Panc1 (cell line): ENCODE measurements around the gene ZNF724.

Experiments
- SIN3A ChIP-seq: IDR thresholded peaks from 2 replicates; pipeline ENCODE4 v1.6.1; 2012; ENCODE audit warnings: low read depth, mild to moderate bottlenecking, low read length, moderate library complexity, borderline replicate concordance; ENCODE audit not compliant: insufficient read depth
- TF ChIP-seq, protein P1 (sequence below): fragments of 450-650 bp; IDR thresholded peaks from 2 replicates; pipeline ENCODE4 v1.5.1; 2017; ENCODE audit warnings: mild to moderate bottlenecking

GRCh38 chr19:23281663-23282276, 31.6 kb upstream of the ZNF724 start:
- TF ChIP-seq SIN3A, result no peak
- TF ChIP-seq, protein P1, sequence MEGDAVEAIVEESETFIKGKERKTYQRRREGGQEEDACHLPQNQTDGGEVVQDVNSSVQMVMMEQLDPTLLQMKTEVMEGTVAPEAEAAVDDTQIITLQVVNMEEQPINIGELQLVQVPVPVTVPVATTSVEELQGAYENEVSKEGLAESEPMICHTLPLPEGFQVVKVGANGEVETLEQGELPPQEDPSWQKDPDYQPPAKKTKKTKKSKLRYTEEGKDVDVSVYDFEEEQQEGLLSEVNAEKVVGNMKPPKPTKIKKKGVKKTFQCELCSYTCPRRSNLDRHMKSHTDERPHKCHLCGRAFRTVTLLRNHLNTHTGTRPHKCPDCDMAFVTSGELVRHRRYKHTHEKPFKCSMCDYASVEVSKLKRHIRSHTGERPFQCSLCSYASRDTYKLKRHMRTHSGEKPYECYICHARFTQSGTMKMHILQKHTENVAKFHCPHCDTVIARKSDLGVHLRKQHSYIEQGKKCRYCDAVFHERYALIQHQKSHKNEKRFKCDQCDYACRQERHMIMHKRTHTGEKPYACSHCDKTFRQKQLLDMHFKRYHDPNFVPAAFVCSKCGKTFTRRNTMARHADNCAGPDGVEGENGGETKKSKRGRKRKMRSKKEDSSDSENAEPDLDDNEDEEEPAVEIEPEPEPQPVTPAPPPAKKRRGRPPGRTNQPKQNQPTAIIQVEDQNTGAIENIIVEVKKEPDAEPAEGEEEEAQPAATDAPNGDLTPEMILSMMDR, result no peak
